Stimulated activated CD8-positive, alpha-beta memory T cell treated with anti-CD3 and anti-CD28 coated beads, Interleukin-2, amount 100 ng/mL, for 1 hour (primary cell): Measurements from ENCODE around the gene JAKMIP2.
A peak's percentile ranks its signal among the peaks of the same experiment; 100 is the strongest.
"Not testable (repeated sequence)": the region's sequence is repeated elsewhere in the genome, so short reads cannot be mapped to it uniquely, and the experiment has no call there.

Experiments
- DNase-seq, 2 donors: peaks; one replicate each; pipeline ENCODE4 v3.0.0-alpha.2; 2020; ENCODE audit warnings: low read depth in 2 of 2

The JAKMIP2 gene

DNA sequence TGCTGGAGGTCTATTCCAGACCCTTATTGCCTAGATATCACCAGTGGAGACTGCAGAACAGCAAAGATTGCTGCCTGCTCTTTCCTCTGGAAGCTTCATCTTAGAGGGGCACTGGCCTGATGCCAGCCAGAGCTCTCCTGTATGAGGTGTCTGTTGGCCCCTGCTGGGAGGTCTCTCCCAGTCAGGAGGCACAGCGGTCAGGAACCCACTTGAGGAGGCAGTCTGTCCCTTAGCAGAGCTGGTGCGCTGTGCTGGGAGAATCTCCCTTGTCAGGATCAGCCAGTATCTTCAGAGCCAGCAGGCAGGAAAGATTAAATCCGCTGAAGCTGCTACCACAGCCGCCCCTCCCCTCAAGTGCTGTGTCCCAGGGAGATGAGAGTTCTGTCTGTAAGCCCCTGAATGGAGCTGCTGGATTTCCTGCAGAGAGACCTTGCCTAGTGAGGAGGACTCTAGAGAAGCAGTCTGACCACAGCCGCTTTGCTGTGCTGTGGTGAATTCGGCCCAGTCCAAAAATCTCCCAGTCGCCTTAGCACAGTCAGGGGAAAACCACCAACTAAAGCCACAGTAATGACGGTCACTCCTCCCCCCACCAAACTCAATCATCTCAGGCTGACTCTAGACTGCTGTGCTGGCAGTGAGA, 124.1 kb downstream of the JAKMIP2 start:
- DNase-seq: no peak

DNA sequence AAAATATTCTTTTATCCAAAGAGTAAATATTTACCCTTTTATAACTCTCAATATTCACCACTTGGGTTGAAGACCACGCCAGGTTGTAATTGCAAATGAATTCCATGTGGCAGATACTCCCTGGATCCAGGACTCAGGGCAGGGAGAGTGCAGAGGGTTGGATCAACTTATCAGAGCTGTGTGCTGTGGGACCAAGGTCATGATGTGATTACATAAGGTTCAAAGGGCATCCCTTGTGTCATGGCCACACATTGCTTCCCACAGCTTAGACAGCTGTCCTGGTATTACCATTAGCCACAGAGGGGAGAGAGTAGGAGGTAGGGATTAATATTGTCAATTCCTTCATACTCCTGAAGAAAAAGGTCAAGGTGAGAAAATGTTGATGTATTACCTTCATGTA, 133.9 kb downstream of the JAKMIP2 start:
- no peak for DNase-seq

GRCh38 chr5:147645197-147645596, 137.3 kb downstream of the JAKMIP2 start:
- DNase-seq: no peak

DNA sequence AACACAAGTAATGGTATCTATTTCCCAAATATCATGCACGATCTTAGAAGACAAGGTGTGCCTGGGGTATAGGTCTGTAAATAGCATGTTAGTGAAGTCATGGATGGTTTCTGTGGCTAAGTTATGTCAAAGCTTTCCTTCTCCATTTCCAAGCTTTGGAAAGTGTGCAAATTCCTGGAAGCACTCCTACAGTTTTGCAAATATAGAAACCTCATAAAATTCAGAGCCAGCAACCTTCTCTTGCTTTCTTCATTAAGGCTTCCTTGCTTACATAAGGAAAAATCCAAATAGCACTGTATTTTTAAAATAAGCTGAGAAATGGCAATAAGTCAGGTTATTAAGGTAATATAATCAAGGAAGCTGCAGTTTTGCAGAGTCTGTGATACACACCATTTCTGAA, 138.1 kb downstream of the JAKMIP2 start:
- DNase-seq: no peak

DNA sequence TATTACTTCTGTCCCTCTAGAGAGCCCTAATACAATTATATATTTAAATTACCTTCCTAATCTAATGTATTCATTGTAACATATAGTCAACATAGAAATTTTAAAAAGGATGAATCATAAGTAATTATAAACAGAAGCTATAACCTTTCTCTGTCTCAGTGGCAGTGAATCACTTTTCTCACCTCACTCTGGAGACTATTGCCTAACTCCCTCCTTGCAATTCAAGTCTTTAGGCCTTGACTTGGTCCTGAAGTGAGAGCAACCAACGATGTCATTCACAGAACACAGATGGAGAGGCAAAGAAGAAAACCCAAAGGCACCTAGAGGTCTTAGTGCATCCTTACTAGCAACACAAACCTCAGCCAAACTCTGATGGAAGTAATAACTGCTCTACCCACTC, 139.4 kb downstream of the JAKMIP2 start:
- DNase-seq: no peak

GRCh38 chr5:147642666-147643065, 139.9 kb downstream of the JAKMIP2 start:
- no peak for DNase-seq

- DNase-seq: no peak
Measured at GRCh38 chr5:147639321-147639720, 143.2 kb downstream of the JAKMIP2 start.

GRCh38 chr5:147636729-147636984, 145.9 kb downstream of the JAKMIP2 start:
- no peak for DNase-seq

DNA sequence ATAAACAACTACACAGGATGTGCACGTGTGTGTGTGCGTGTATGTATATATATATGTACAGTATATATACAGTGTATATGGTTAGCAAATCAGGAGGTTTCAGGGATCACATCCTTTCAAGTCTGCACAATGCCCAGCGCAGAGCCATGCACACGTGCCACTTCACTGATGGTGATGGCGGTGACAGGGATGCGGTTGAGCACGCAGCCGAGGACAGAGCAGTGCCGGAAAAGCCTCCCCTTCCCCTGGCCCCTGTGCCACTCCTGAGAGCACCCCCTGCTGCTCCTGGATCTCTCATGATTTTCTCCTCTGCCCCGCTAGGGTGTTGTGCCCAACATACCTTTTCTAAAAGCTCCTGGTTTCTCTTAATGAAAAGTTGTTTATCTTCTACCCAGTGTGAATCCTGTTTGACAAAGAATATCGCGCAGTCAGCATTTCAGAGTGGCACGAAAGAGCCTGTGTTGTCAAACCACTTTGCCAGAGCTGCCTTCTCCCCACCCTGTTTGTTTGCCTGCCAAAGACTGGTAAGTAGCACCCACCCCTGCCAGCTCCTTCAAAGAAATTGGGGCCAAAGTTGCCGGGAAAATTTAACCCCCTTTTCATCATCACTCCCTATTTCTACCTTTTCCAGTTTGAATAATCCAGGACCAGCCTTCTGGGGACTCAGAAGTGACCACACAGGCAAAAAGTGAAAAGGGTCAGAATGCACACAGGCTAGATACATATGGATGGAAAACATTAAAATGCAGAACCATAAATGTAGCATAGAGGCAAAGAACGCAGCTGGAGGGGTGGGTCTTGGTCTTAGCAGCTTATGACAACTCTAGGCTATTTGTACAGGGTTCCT, 146.4 kb downstream of the JAKMIP2 start:
- DNase-seq: no peak

DNA sequence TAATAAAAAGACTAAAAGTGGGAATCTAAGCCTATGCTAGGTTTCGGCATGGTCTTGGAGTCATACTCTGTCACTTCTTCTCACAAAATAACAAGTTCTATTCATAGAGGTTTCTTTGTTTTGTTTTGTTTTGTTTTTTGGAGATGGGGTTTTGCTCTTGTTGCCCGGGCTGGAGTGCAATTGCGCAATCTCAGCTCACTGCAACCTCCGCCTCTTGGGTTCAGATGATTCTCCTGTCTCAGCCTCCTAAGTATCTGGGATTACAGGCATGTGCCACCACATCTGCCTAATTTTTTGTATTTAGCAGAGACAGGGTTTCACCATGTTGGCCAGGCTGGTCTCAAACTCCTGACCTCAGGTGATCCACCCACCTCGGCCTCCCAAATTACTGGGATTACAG, 147.1 kb downstream of the JAKMIP2 start:
- DNase-seq: not testable (repeated sequence)

DNA sequence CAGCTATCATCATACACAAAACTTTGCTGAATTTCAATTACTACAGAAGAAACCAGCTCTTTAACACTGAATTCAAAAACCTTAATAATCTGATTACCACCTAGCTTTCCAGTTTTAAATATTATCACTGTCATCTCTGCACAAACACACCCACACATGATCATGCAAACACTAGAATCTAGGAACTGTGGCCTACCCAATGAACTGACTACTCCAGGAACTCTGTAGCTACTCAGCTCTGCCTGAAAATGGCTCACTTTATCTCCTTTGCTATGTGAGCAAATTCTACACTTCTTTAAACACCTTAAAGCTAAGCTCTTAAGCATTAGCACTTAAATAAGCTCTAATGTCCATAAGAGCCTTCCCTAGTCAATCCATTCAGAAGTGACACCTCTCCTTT, 149.4 kb downstream of the JAKMIP2 start:
- no peak for DNase-seq

- DNase-seq: no peak
Measured at GRCh38 chr5:147631428-147632003, 151.0 kb downstream of the JAKMIP2 start.

- no peak for DNase-seq
Measured at GRCh38 chr5:147629196-147629595, 153.3 kb downstream of the JAKMIP2 start.

DNA sequence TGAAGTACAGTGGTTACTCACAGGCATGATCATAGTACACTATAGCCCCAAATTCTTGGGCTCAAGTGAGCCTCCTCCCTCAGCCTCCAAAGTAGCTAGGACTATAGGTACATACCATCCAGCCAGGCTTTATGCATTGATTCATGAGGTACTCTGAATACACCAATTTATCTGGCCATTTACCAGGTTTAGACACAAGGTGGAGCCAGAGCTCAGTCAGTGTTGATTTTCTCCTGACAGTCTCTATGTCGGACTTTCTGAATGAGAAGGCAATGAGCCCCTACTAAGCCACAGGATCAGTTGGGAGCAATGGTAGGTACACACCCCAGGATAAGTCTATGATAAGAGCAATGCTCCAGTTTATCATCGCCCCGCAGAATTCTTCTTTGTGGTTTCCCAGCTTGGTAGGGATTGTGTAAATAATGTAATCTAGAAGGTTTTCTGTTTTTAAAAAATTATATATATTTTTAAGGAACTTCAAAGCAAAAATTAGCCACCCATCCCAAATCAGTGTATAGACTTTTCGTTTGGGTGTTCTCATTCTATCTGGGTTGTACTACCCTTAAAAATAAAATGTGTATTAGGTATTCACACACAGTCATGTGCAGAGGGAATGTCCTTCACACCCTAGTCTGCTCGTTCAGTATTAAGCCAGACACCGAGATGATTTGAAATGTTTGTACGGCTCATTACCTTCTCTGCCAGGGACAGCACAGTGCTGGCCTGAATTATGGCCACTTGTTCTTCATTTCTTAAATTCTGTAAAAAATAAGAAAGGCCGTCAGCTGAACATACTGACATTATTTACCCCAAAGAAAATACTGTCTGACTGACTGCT, 154.3 kb downstream of the JAKMIP2 start:
- DNase-seq: peak; percentile 4 to 17

- DNase-seq: no peak
Measured at GRCh38 chr5:147626464-147626863, 156.1 kb downstream of the JAKMIP2 start.

DNA sequence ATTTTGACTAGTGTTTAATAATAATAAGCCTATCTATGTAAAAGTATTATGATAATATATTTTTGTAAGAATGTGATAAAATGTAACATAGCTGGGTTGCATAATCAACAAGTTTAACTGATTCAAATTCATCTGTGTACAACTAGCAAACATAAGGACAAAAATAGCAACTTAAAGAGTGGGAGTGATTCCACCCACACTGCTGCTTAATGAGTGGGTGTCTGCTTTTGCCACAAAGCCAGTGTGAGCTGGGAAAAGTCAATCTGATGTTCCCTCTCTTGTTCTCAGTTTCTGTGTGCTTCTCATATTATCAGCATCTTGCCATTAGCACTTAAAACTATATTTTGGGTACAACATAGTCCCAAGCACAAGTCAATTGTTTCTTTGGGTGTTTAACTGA, 161.5 kb downstream of the JAKMIP2 start:
- no peak for DNase-seq

GRCh38 chr5:147619281-147619878, 163.1 kb downstream of the JAKMIP2 start:
- no peak for DNase-seq

GRCh38 chr5:147617711-147618350, 164.7 kb downstream of the JAKMIP2 start:
- no peak for DNase-seq

DNA sequence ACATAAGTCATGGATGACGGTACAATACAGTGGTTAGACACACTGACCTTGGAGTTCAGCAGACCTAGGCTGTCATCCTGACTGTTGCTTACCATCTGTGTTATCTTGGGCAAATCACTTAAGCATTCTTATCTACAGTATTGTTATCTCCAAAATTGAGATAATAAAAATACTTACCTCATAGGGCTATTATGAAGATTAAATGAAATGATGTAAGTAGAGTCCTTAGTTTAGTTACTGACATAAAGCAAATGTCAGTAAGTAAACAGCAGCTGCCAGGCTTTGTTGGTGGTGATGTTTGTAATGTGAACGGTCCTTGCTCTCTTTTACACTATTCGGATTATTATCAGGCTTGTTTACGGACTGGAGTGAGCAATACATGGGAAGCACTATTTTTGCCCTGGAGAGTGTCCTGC, 165.3 kb downstream of the JAKMIP2 start:
- no peak for DNase-seq

DNA sequence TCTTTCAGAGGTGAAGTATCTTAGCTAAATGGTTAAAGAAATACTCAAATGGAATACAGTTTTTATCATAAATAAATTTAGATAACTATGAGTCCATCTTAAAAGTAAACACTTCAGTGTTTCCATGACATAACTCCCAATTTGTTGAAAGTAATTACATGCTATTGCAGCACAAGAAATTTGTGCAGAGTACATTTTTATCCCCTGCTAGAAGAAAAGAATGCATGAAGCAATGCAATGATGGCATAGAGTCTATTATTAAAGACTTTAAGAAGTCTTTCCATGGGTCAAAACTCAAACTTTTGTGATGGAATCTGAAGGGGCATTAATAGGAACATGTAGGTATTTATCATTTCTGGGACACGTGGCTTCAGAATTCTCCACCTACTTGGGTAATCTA, 166.1 kb downstream of the JAKMIP2 start:
- DNase-seq: no peak

GRCh38 chr5:147613359-147613758, 169.2 kb downstream of the JAKMIP2 start:
- DNase-seq: no peak
